ENCODE data around the gene APBA2. TPM values are rescaled to one million over a fixed set of nuclear protein-coding genes. Genes with fewer than 3 reads are reported as not detected.

Gene APBA2
- total and polyA plus RNA-seq, 2 of the 4 experiments (the other 2 are of a cell fraction) = 21.7 to 33.0 TPM

GRCh38 chr15:28892789-28893610 lies 7.2 kb downstream of the APBA2 start:
- peak; percentile 75 for DNase-seq
- BruUV-seq (replicated peaks) = no TSS peak

More at GRCh38 chr15:28892789-28893610, 7.2 kb downstream of the APBA2 start:
- H2BK5ac ChIP-seq (ENCODE audit: low read depth, low read length, poor library complexity, severe bottlenecking) = peak overlapping the region; percentile 15
- ChIA-PET CTCF (no interaction called here), POLR2A (ENCODE audit: unreplicated experiment) (no interaction called here)
- H3K4me2 ChIP-seq (ENCODE audit: low read depth, low read length) = no peak overlapping the region
- peak; percentile 57 for ATAC-seq (ENCODE audit: low read depth)
- H3K79me1 ChIP-seq (ENCODE audit: low read depth in 1 of 2, low read length in 2 of 2) = peaks cover 12 to 89% of the 10 kb centered on the region in 2 experiments
- H3K4ac ChIP-seq (ENCODE audit: low read depth, low read length) = peak overlapping the region; percentile 39; the same call in 1 of the 2 replicates
- peaks cover 18% of the 10 kb centered on the region for H3K9me1 ChIP-seq (ENCODE audit: insufficient read depth, low read length)
- peak overlapping the region; percentile 31; the same call in 1 of the 2 replicates for H4K91ac ChIP-seq (ENCODE audit: insufficient read depth, low read depth, low read length)
- peak overlapping the region; percentile 68 for H3K14ac ChIP-seq (replicated peaks; ENCODE audit: low read depth, low read length)
- no peaks in the 10 kb centered on the region for H3K36me3 ChIP-seq (ENCODE audit: control insufficient read depth, insufficient read depth, low read length)
- dilution Hi-C loops (cut with HindIII; ENCODE audit: low sequenced_read_pairs, unreplicated experiment) = no loop called here
- WGBS, 2 experiments (ENCODE audit: extremely low coverage in 2 of 2, insufficient read length in 1 of 2) = 74% methylated on average over 5 of the region's 12 CpGs; no CpG with 5 or more reads in 1 of the 2 experiments
- peak overlapping the region; percentile 85 for H2AK5ac ChIP-seq (ENCODE audit: low read depth, low read length)
- no peak overlapping the region for H3K4me3 ChIP-seq (ENCODE audit: insufficient read depth, low read depth, low read length)
- H3K56ac ChIP-seq (ENCODE audit: extremely low read depth, insufficient read depth, low read length) = no peak overlapping the region
- H3K23ac ChIP-seq (ENCODE audit: low read depth, low read length) = peak overlapping the region; percentile 83
- H2BK120ac ChIP-seq (ENCODE audit: low read depth, low read length) = peak overlapping the region; percentile 55
- TF ChIP-seq, protein P1, sequence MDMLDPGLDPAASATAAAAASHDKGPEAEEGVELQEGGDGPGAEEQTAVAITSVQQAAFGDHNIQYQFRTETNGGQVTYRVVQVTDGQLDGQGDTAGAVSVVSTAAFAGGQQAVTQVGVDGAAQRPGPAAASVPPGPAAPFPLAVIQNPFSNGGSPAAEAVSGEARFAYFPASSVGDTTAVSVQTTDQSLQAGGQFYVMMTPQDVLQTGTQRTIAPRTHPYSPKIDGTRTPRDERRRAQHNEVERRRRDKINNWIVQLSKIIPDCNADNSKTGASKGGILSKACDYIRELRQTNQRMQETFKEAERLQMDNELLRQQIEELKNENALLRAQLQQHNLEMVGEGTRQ (IDR thresholded peaks at IDR 0.05; ENCODE audit: low read depth, low read length) = peak; percentile 67
- TF ChIP-seq BHLHE40 (IDR thresholded peaks at IDR 0.05; ENCODE audit: low read depth, low read length) (peak; percentile 56), NFE2L2 (IDR thresholded peaks at IDR 0.05; ENCODE audit: low read depth, low read length) (no peak), RAD21 (IDR thresholded peaks at IDR 0.05; ENCODE audit: low read length) (no peak), FOS (IDR thresholded peaks at IDR 0.05; ENCODE audit: low read depth, low read length) (no peak), MXI1 (IDR thresholded peaks at IDR 0.05; ENCODE audit: borderline replicate concordance, low read depth, low read length) (peak; percentile 85; the same call in 1 of the 2 replicates)
- H3K27ac ChIP-seq (ENCODE audit: insufficient read depth, low read length) = no peak overlapping the region
- no peak overlapping the region for H2AFZ ChIP-seq (replicated peaks; ENCODE audit: low read length, poor library complexity)
- no peaks in the 10 kb centered on the region for H3K27me3 ChIP-seq (ENCODE audit: control insufficient read depth, insufficient read depth, low read length)
- H3K18ac ChIP-seq (ENCODE audit: low read depth, low read length) = no peak overlapping the region
- peaks cover 14% of the 10 kb centered on the region for H3K4me1 ChIP-seq (ENCODE audit: control insufficient read depth, insufficient read depth, low read length)
- in situ Hi-C loops (cut with MboI; ENCODE audit: low sequenced_read_pairs) = no loop called here
- 0 out of 4 replicates have a peak overlapping the region, but pooled peaks of 1 of the 2 experiments have one; percentile 6 for H4K8ac ChIP-seq (ENCODE audit: low read depth in 2 of 2, low read length in 2 of 2)
- peak overlapping the region; percentile 11; the same call in 1 of the 3 replicates for H2BK15ac ChIP-seq (ENCODE audit: low read depth, low read length)
- no peak overlapping the region for H3K9ac ChIP-seq (ENCODE audit: low read depth, low read length)
- intact Hi-C loops (cut with micrococcal nuclease) = no loop called here
- no peak overlapping the region for H4K5ac ChIP-seq (ENCODE audit: low read depth, low read length)
- no peak overlapping the region for H2AK9ac ChIP-seq (replicated peaks; ENCODE audit: low read depth, low read length, poor library complexity)
- peak overlapping the region; percentile 47 for H2BK20ac ChIP-seq (ENCODE audit: low read depth, low read length)
- H3K9me3 ChIP-seq (ENCODE audit: control insufficient read depth, insufficient read depth, low read length) = no peaks in the 10 kb centered on the region; the same call in 1 of the 2 replicates
- peaks cover 17% of the 10 kb centered on the region; the same call in 1 of the 2 replicates for H4K20me1 ChIP-seq (ENCODE audit: insufficient read depth, low read length)
